Hepatocyte (in vitro differentiated cells): ENCODE measurements around the gene PDXP. TPM values are rescaled to one million over a fixed set of nuclear protein-coding genes. Genes with fewer than 3 reads are reported as not detected.
"Not testable (repeated sequence)": the region's sequence is repeated elsewhere in the genome, so short reads cannot be mapped to it uniquely, and the experiment has no call there.

Experiments
- DNase-seq: peaks from one replicate; pipeline ENCODE4 v3.0.0-alpha.2; 2016; ENCODE audit warnings: low spot score
- H2AFZ ChIP-seq: fragments of 200-600 bp; sonication (generic); 2 replicates; pipeline ENCODE4 v1.6.0; 2016; ENCODE audit warnings: antibody characterized with exemption, mild to moderate bottlenecking
- H3K27ac ChIP-seq: fragments of 200-600 bp; sonication (generic); 2 replicates; pipeline ENCODE4 v1.5.1; 2016; ENCODE audit warnings: mild to moderate bottlenecking
- H3K27me3 ChIP-seq: fragments of 200-600 bp; sonication (generic); 2 replicates; pipeline ENCODE4 v1.6.1; 2016
- H3K36me3 ChIP-seq: fragments of 200-600 bp; sonication (generic); replicated peaks from 2 replicates; pipeline ENCODE4 v1.5.1; 2016; ENCODE audit warnings: low read depth; ENCODE audit not compliant: insufficient read depth
- H3K4me1 ChIP-seq: fragments of 200-600 bp; sonication (generic); 2 replicates; pipeline ENCODE4 v1.5.1; 2016; ENCODE audit warnings: mild to moderate bottlenecking, moderate library complexity; ENCODE audit not compliant: insufficient read depth
- H3K4me2 ChIP-seq: fragments of 200-600 bp; sonication (generic); 2 replicates; pipeline ENCODE4 v1.6.0; 2016
- H3K4me3 ChIP-seq: fragments of 200-600 bp; sonication (generic); 2 replicates; pipeline ENCODE4 v1.5.1; 2016; ENCODE audit warnings: mild to moderate bottlenecking
- H3K79me2 ChIP-seq: fragments of 200-600 bp; sonication (generic); 2 replicates; pipeline ENCODE4 v1.6.0; 2017; ENCODE audit warnings: mild to moderate bottlenecking
- H3K9me2 ChIP-seq: fragments of 200-600 bp; sonication (generic); replicated peaks from 2 replicates; pipeline ENCODE4 v1.6.0; 2017; ENCODE audit warnings: mild to moderate bottlenecking; ENCODE audit not compliant: insufficient read depth
- H3K9me3 ChIP-seq: fragments of 200-600 bp; sonication (generic); 2 replicates; pipeline ENCODE4 v1.5.1; 2016; ENCODE audit warnings: low read depth, mild to moderate bottlenecking
- H4K20me1 ChIP-seq: fragments of 200-600 bp; sonication (generic); 2 replicates; pipeline ENCODE4 v1.6.0; 2016; ENCODE audit warnings: mild to moderate bottlenecking; ENCODE audit not compliant: insufficient read depth, poor library complexity, severe bottlenecking
- CTCF ChIP-seq: fragments of 200-600 bp; sonication (generic); IDR thresholded peaks from 2 replicates; pipeline ENCODE4 v1.5.1; 2016; ENCODE audit warnings: antibody characterized with exemption, mild to moderate bottlenecking; ENCODE audit not compliant: poor library complexity
- EZH2 ChIP-seq: fragments of 200-600 bp; sonication (generic); IDR thresholded peaks from 2 replicates; pipeline ENCODE4 v1.6.1; 2016; ENCODE audit warnings: antibody characterized with exemption, mild to moderate bottlenecking, borderline replicate concordance
- EZH2phosphoT487 ChIP-seq: fragments of 200-600 bp; sonication (generic); IDR thresholded peaks from one replicate; pipeline ENCODE4 v1.6.1; 2018; ENCODE audit warnings: antibody characterized with exemption, mild to moderate bottlenecking, low read depth, moderate library complexity; ENCODE audit not compliant: unreplicated experiment, severe bottlenecking
- WGBS: methylation state at CpG from one replicate; pipeline ENCODE4 v1.1.6; 2016; ENCODE audit warnings: low lambda C conversion rate; ENCODE audit errors: missing lambda C conversion rate; 5-methylcytosine and 5-hydroxymethylcytosine counted together
- polyA plus RNA-seq: library from polyadenylated mRNA; unstranded; fragments of >200 nt; fragmentation: Nextera tagmentation; extraction: Ambion mirVana; gene quantifications from 2 replicates; pipeline ENCODE4 v1.2.1, GENCODE V29; 2016
- total RNA-seq: library from RNA; depleted of rRNA; stranded (reverse); fragments of >200 nt; gene quantifications from 2 replicates; pipeline ENCODE4 v1.2.3, GENCODE V29; 2014

Gene PDXP
- total and polyA plus RNA-seq, 2 experiments from 2014 or later, result 15.0 to 27.6 TPM

GRCh38 chr22:37650463-37651136 is 7.9 kb upstream of the PDXP start:
- Histone ChIP-seq H3K4me3 (no peak overlapping the region), H3K9me3 (no peaks in the 10 kb centered on the region), H2AFZ (no peak overlapping the region), H3K36me3 (no peaks in the 10 kb centered on the region), H3K79me2 (no peaks in the 10 kb centered on the region), H3K27ac (no peak overlapping the region), H3K4me1 (peaks cover 2% of the 10 kb centered on the region), H3K27me3 (no peaks in the 10 kb centered on the region), H3K4me2 (no peak overlapping the region), H3K9me2 (no peaks in the 10 kb centered on the region), H4K20me1 (no peaks in the 10 kb centered on the region)
- DNase-seq, result no peak
- no peak for TF ChIP-seq CTCF
- TF ChIP-seq EZH2phosphoT487, result no peak
- no peak for TF ChIP-seq EZH2
- WGBS, result 97% methylated on average over 17 of the region's 17 CpGs

- H3K4me2 ChIP-seq, result no peak overlapping the region
- no peak overlapping the region for H3K4me3 ChIP-seq
- H4K20me1 ChIP-seq, result no peaks in the 10 kb centered on the region
- no peaks in the 10 kb centered on the region for H3K27me3 ChIP-seq
- WGBS, result 89% methylated on average over 11 of the region's 14 CpGs
- H3K9me2 ChIP-seq, result no peaks in the 10 kb centered on the region
- no peak for TF ChIP-seq CTCF
- TF ChIP-seq EZH2, result no peak
- no peak for TF ChIP-seq EZH2phosphoT487
- H3K4me1 ChIP-seq, result peaks cover 10% of the 10 kb centered on the region
- no peak overlapping the region for H2AFZ ChIP-seq
- peak overlapping the region; percentile 70 for H3K27ac ChIP-seq
- H3K9me3 ChIP-seq, result no peaks in the 10 kb centered on the region
- H3K79me2 ChIP-seq, result peaks cover 6% of the 10 kb centered on the region
- H3K36me3 ChIP-seq, result no peaks in the 10 kb centered on the region
- no peak for DNase-seq
Measured at GRCh38 chr22:37654563-37655251, 3.8 kb upstream of the PDXP start.

- no peaks in the 10 kb centered on the region for H3K9me3 ChIP-seq
- H3K4me2 ChIP-seq, result no peak overlapping the region
- H3K4me3 ChIP-seq, result no peak overlapping the region
- H3K27ac ChIP-seq, result no peak overlapping the region
- no peaks in the 10 kb centered on the region for H3K27me3 ChIP-seq
- 100% methylated on average over 1 of the region's 17 CpGs for WGBS
- no peaks in the 10 kb centered on the region for H3K9me2 ChIP-seq
- H3K36me3 ChIP-seq, result no peaks in the 10 kb centered on the region
- no peaks in the 10 kb centered on the region for H4K20me1 ChIP-seq
- H3K79me2 ChIP-seq, result peaks cover 12% of the 10 kb centered on the region
- H3K4me1 ChIP-seq, result peaks cover 15% of the 10 kb centered on the region
- no peak for DNase-seq
- no peak for TF ChIP-seq EZH2
- TF ChIP-seq EZH2phosphoT487, result no peak
- no peak for TF ChIP-seq CTCF
- H2AFZ ChIP-seq, result no peak overlapping the region
Measured at GRCh38 chr22:37655252-37655563, 3.3 kb upstream of the PDXP start.

- not testable (repeated sequence) for H3K27me3 ChIP-seq, H3K36me3 ChIP-seq, H3K4me2 ChIP-seq, H2AFZ ChIP-seq, H3K27ac ChIP-seq, H4K20me1 ChIP-seq, DNase-seq, H3K9me2 ChIP-seq, H3K9me3 ChIP-seq, H3K4me3 ChIP-seq
- WGBS, result 98% methylated on average over 4 of the region's 4 CpGs
- peaks cover 22% of the 10 kb centered on the region for H3K79me2 ChIP-seq
- H3K4me1 ChIP-seq, result peaks cover 28% of the 10 kb centered on the region
Measured at GRCh38 chr22:37656583-37656982, 1.9 kb upstream of the PDXP start.
